Keratinocyte (primary cell): Measurements from ENCODE around the gene PCCA. TPM values are rescaled to one million over a fixed set of nuclear protein-coding genes. Genes with fewer than 3 reads are reported as not detected.

Experiments
- DNase-seq: peaks from one replicate; pipeline ENCODE4 v3.0.0-alpha.2; 2011; ENCODE audit warnings: low read depth, missing footprints, low spot score
- FAIRE-seq: peaks from 2 replicates; lab custom pipeline; 2011; peaks lifted over from hg19 to GRCh38; lab: Jason Lieb, UNC
- H2AFZ ChIP-seq: 2 replicates; pipeline ENCODE4 v1.6.0; 2012; ENCODE audit warnings: low read length, control low read depth, inconsistent platforms; ENCODE audit not compliant: control insufficient read depth
- H3K27ac ChIP-seq: 2 replicates; pipeline ENCODE4 v1.5.1; 2011; ENCODE audit warnings: low read length; ENCODE audit not compliant: control insufficient read depth, insufficient read depth
- H3K27me3 ChIP-seq: 3 replicates; pipeline ENCODE4 v1.6.0; 2011; ENCODE audit warnings: low read length; ENCODE audit not compliant: control insufficient read depth, insufficient read depth; ENCODE audit errors: extremely low read depth
- H3K36me3 ChIP-seq, 2 experiments: 2 replicates in 1 of 2; 3 replicates in 1 of 2; pipeline ENCODE4 v1.5.1; 2011; ENCODE audit warnings: low read length in 2 of 2, mild to moderate bottlenecking in 1 of 2; ENCODE audit not compliant: control insufficient read depth in 2 of 2, insufficient read depth in 2 of 2; ENCODE audit errors: extremely low read depth in 1 of 2
- H3K4me1 ChIP-seq: 3 replicates; pipeline ENCODE4 v1.5.1; 2011; ENCODE audit warnings: low read length; ENCODE audit not compliant: control insufficient read depth, insufficient read depth; ENCODE audit errors: extremely low read depth
- H3K4me2 ChIP-seq: 3 replicates; pipeline ENCODE4 v1.6.0; 2011; ENCODE audit warnings: low read depth, low read length; ENCODE audit not compliant: control insufficient read depth, insufficient read depth; ENCODE audit errors: extremely low read depth
- H3K4me3 ChIP-seq, 3 experiments: fragments of 200-600 bp in 1 of 3; sonication (generic) in 1 of 3; 2 replicates in 2 of 3; 3 replicates in 1 of 3; pipeline ENCODE4 v1.5.1; 2011 to 2016; ENCODE audit warnings: low read length in 3 of 3, mild to moderate bottlenecking in 3 of 3, control low read depth in 2 of 3, inconsistent platforms in 1 of 3, low read depth in 1 of 3, mixed read lengths in 1 of 3, mixed run types in 1 of 3, moderate library complexity in 1 of 3; ENCODE audit not compliant: control insufficient read depth in 2 of 3, insufficient read depth in 2 of 3; ENCODE audit errors: extremely low read depth in 1 of 3
- H3K79me2 ChIP-seq: 2 replicates; pipeline ENCODE4 v1.6.0; 2012; ENCODE audit warnings: low read length; ENCODE audit not compliant: control insufficient read depth, insufficient read depth
- H3K9ac ChIP-seq: 3 replicates; pipeline ENCODE4 v1.6.0; 2011; ENCODE audit warnings: low read length; ENCODE audit not compliant: control insufficient read depth, insufficient read depth; ENCODE audit errors: extremely low read depth
- H3K9me1 ChIP-seq: 3 replicates; pipeline ENCODE4 v1.6.0; 2011; ENCODE audit warnings: low read length; ENCODE audit not compliant: control insufficient read depth, insufficient read depth; ENCODE audit errors: extremely low read depth
- H3K9me3 ChIP-seq: 2 replicates; pipeline ENCODE4 v1.5.1; 2012; ENCODE audit warnings: low read depth, low read length; ENCODE audit not compliant: control insufficient read depth
- H4K20me1 ChIP-seq: 3 replicates; pipeline ENCODE4 v1.6.0; 2011; ENCODE audit warnings: low read length; ENCODE audit not compliant: control insufficient read depth, insufficient read depth; ENCODE audit errors: extremely low read depth
- CTCF ChIP-seq, 3 experiments: IDR thresholded peaks in 1 of 3; conservative IDR thresholded peaks in 1 of 3; optimal IDR thresholded peaks in 1 of 3; 2 replicates in 2 of 3; 3 replicates in 1 of 3; pipeline versions ENCODE3 to v1.5.1; 2011; ENCODE audit warnings: low read length in 3 of 3, mild to moderate bottlenecking in 3 of 3, moderate library complexity in 2 of 3, control low read depth in 1 of 3, inconsistent platforms in 1 of 3; ENCODE audit not compliant: insufficient read depth in 2 of 3; ENCODE audit errors: extremely low read depth in 1 of 3
- EZH2 ChIP-seq: IDR thresholded peaks from one replicate; pipeline ENCODE4 v1.6.1; 2012; ENCODE audit warnings: inconsistent platforms, mild to moderate bottlenecking, low read length, moderate library complexity
- dilution Hi-C: fragments of 300-500 bp; cut with MboI; formaldehyde crosslinking; loops from one replicate; pipeline ENCODE4 v1.7.0; 2020; ENCODE audit warnings: low sequenced_read_pairs; ENCODE audit not compliant: extremely low pct_ligation_motif_present
- polyA plus RNA-seq, 5 experiments: library from polyadenylated mRNA; depleted of rRNA in 3 of 5; stranded (reverse) in 3 of 5; stranded (forward) in 1 of 5; unstranded in 1 of 5; fragments of >200 nt; gene quantifications; 1 replicate in 1 of 5; 2 replicates in 3 of 5; 3 replicates in 1 of 5; pipeline versions ENCODE4 v1.2.1 to v1.2.3, GENCODE V29; 2011 to 2012; ENCODE audit warnings: missing spikeins in 2 of 5, low read depth in 1 of 5, low replicate concordance in 1 of 5

The PCCA gene
- polyA plus RNA-seq, 1 donor (not counting 4 experiments of a cell fraction or from before 2014, with no cell fraction given) = 8.1 TPM

GRCh38 chr13:100304229-100304628 lies 215.3 kb downstream of the PCCA start:
- DNase-seq (no peak), FAIRE-seq (no peak)
- no peaks in the 10 kb centered on the region for H3K4me1 ChIP-seq
- H2AFZ ChIP-seq = no peak overlapping the region
- H3K4me2 ChIP-seq = no peak overlapping the region
- dilution Hi-C loops = no loop called here
- H3K27me3 ChIP-seq = no peaks in the 10 kb centered on the region
- H3K9me3 ChIP-seq = no peaks in the 10 kb centered on the region
- no peak overlapping the region for H3K4me3 ChIP-seq
- no peak overlapping the region for H3K27ac ChIP-seq
- no peak overlapping the region for H3K9ac ChIP-seq
- no peaks in the 10 kb centered on the region for H3K36me3 ChIP-seq
- no peaks in the 10 kb centered on the region for H3K9me1 ChIP-seq
- H3K79me2 ChIP-seq = no peaks in the 10 kb centered on the region
- TF ChIP-seq EZH2 = no peak
- no peaks in the 10 kb centered on the region for H4K20me1 ChIP-seq

GRCh38 chr13:100305398-100305797 lies 216.5 kb downstream of the PCCA start:
- FAIRE-seq = no peak
- no peak for DNase-seq
- no peak overlapping the region for H3K4me3 ChIP-seq
- no peaks in the 10 kb centered on the region for H3K27me3 ChIP-seq
- no peak overlapping the region for H3K27ac ChIP-seq
- H3K9me1 ChIP-seq = no peaks in the 10 kb centered on the region
- TF ChIP-seq CTCF (optimal IDR thresholded peaks at IDR 0.05 in 1 of 3, IDR thresholded peaks at IDR 0.05 in 1 of 3, conservative IDR thresholded peaks at IDR 0.05 in 1 of 3; ENCODE audit: extremely low read depth in 1 of 3, insufficient read depth in 2 of 3, low read length in 3 of 3) (no peak), EZH2 (no peak)
- H2AFZ ChIP-seq = no peak overlapping the region
- no peaks in the 10 kb centered on the region for H3K79me2 ChIP-seq
- H3K4me2 ChIP-seq = no peak overlapping the region
- dilution Hi-C loops = no loop called here
- no peaks in the 10 kb centered on the region for H4K20me1 ChIP-seq
- H3K9me3 ChIP-seq = no peaks in the 10 kb centered on the region
- H3K9ac ChIP-seq = no peak overlapping the region
- H3K36me3 ChIP-seq = no peaks in the 10 kb centered on the region
- no peaks in the 10 kb centered on the region for H3K4me1 ChIP-seq

DNA sequence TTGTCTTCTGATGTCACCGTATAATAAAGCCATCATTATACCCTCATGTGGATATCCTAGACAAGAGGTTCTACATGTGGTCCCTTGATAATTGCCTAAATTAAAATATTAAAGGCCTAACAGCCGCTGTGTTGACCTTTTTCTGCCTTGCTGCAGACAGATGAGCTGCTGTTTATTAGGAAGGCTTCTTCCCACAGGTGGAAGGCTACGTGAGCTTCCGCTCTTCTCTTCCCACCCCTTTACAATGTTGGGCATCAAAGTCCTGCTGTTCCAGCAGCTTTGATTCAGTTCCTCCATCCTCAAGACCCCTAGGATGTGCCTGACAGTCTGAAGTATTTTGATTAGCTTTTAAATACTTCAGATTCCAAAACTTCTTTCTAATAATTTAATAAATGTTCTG lies 217.1 kb downstream of the PCCA start:
- dilution Hi-C loops = no loop called here
- no peak for FAIRE-seq
- no peak overlapping the region for H3K9ac ChIP-seq

More for the DNA sequence above, 217.1 kb downstream of the PCCA start:
- Histone ChIP-seq H2AFZ (no peak overlapping the region), H3K36me3 (no peaks in the 10 kb centered on the region), H3K27me3 (no peaks in the 10 kb centered on the region), H3K4me3 (no peak overlapping the region), H3K4me2 (no peak overlapping the region), H3K4me1 (no peaks in the 10 kb centered on the region), H3K9me3 (no peaks in the 10 kb centered on the region), H3K27ac (no peak overlapping the region), H3K9me1 (no peaks in the 10 kb centered on the region), H4K20me1 (no peaks in the 10 kb centered on the region), H3K79me2 (no peaks in the 10 kb centered on the region)
- DNase-seq = no peak
- TF ChIP-seq CTCF (optimal IDR thresholded peaks at IDR 0.05 in 1 of 3, IDR thresholded peaks at IDR 0.05 in 1 of 3, conservative IDR thresholded peaks at IDR 0.05 in 1 of 3; ENCODE audit: extremely low read depth in 1 of 3, insufficient read depth in 2 of 3, low read length in 3 of 3) (no peak), EZH2 (no peak)
